H9 (cell line): ENCODE data around the gene CAV2. TPM values are rescaled to one million over a fixed set of nuclear protein-coding genes. Genes with fewer than 3 reads are reported as not detected.

ENCODE experiments used
- DNase-seq: peaks from one replicate; pipeline ENCODE4 v3.0.0-alpha.2; 2017
- H2AFZ ChIP-seq: one replicate; pipeline ENCODE4 v1.6.1; 2013; ENCODE audit warnings: mild to moderate bottlenecking, low read length, control low read depth, moderate library complexity
- H2AK5ac ChIP-seq: 2 replicates; pipeline ENCODE4 v1.6.1; 2013; ENCODE audit warnings: low read length, control low read depth, mixed read lengths; ENCODE audit not compliant: insufficient read length
- H2BK120ac ChIP-seq: one replicate; pipeline ENCODE4 v1.6.1; 2013; ENCODE audit warnings: low read depth, mild to moderate bottlenecking, low read length, control low read depth, inconsistent platforms; ENCODE audit not compliant: poor library complexity, severe bottlenecking
- H2BK12ac ChIP-seq: 2 replicates; pipeline ENCODE4 v1.6.1; 2013; ENCODE audit warnings: low read length, control low read depth, mixed read lengths, low read depth; ENCODE audit not compliant: insufficient read length
- H2BK15ac ChIP-seq: 2 replicates; pipeline ENCODE4 v1.6.1; 2013; ENCODE audit warnings: low read depth, low read length, control low read depth
- H2BK20ac ChIP-seq: one replicate; pipeline ENCODE4 v1.6.1; 2013; ENCODE audit warnings: low read depth, mild to moderate bottlenecking, low read length, control low read depth, inconsistent platforms; ENCODE audit not compliant: poor library complexity, severe bottlenecking
- H2BK5ac ChIP-seq: 2 replicates; pipeline ENCODE4 v1.6.1; 2013; ENCODE audit warnings: low read length, control low read depth, mixed read lengths; ENCODE audit not compliant: insufficient read length
- H3K14ac ChIP-seq: 2 replicates; pipeline ENCODE4 v1.6.1; 2013; ENCODE audit warnings: low read length, control low read depth; ENCODE audit not compliant: insufficient read depth
- H3K18ac ChIP-seq: 2 replicates; pipeline ENCODE4 v1.6.1; 2013; ENCODE audit warnings: low read depth, mild to moderate bottlenecking, mixed read lengths, low read length, control low read depth; ENCODE audit not compliant: insufficient read length
- H3K23ac ChIP-seq: 2 replicates; pipeline ENCODE4 v1.6.1; 2013; ENCODE audit warnings: low read length, control low read depth, mixed read lengths, low read depth; ENCODE audit not compliant: insufficient read length
- H3K23me2 ChIP-seq: 2 replicates; pipeline ENCODE4 v1.6.1; 2013; ENCODE audit warnings: low read depth, mild to moderate bottlenecking, mixed read lengths, low read length, control low read depth; ENCODE audit not compliant: insufficient read length, poor library complexity, severe bottlenecking
- H3K27ac ChIP-seq: 2 replicates; pipeline ENCODE4 v1.5.1; 2013; ENCODE audit warnings: low read length, control low read depth, mixed read lengths, low read depth; ENCODE audit not compliant: insufficient read length
- H3K27me3 ChIP-seq: 2 replicates; pipeline ENCODE4 v1.6.1; 2013; ENCODE audit warnings: low read length, control low read depth, inconsistent platforms; ENCODE audit not compliant: insufficient read depth
- H3K4ac ChIP-seq: 2 replicates; pipeline ENCODE4 v1.6.1; 2013; ENCODE audit warnings: low read depth, mild to moderate bottlenecking, control low read depth, inconsistent platforms, low read length, moderate library complexity
- H3K4me1 ChIP-seq: 2 replicates; pipeline ENCODE4 v1.6.1; 2013; ENCODE audit warnings: low read length, control low read depth, inconsistent platforms; ENCODE audit not compliant: insufficient read depth
- H3K4me2 ChIP-seq: 2 replicates; pipeline ENCODE4 v1.6.1; 2013; ENCODE audit warnings: low read length, control low read depth, mixed read lengths; ENCODE audit not compliant: insufficient read length, insufficient read depth
- H3K56ac ChIP-seq: 2 replicates; pipeline ENCODE4 v1.6.1; 2013; ENCODE audit warnings: low read depth, mild to moderate bottlenecking, mixed read lengths, low read length, control low read depth; ENCODE audit not compliant: insufficient read length
- H3K79me1 ChIP-seq: 2 replicates; pipeline ENCODE4 v1.6.1; 2013; ENCODE audit warnings: low read depth, mild to moderate bottlenecking, moderate library complexity, low read length, control low read depth, inconsistent platforms; ENCODE audit not compliant: insufficient read depth, poor library complexity, severe bottlenecking
- H3K79me2 ChIP-seq: 2 replicates; pipeline ENCODE4 v1.6.1; 2013; ENCODE audit warnings: low read length, control low read depth, inconsistent platforms; ENCODE audit not compliant: insufficient read depth
- H3K9ac ChIP-seq: 2 replicates; pipeline ENCODE4 v1.6.1; 2013; ENCODE audit warnings: low read length, control low read depth, mixed read lengths; ENCODE audit not compliant: insufficient read length; ENCODE audit errors: extremely low read depth
- H3K9me3 ChIP-seq: one replicate; pipeline ENCODE4 v1.6.1; 2013; ENCODE audit warnings: low read depth, low read length, inconsistent platforms; ENCODE audit not compliant: control insufficient read depth
- H3T11ph ChIP-seq: one replicate; pipeline ENCODE4 v1.6.1; 2013; ENCODE audit warnings: mild to moderate bottlenecking, low read length, control low read depth, inconsistent platforms
- H4K20me1 ChIP-seq: one replicate; pipeline ENCODE4 v1.6.1; 2013; ENCODE audit not compliant: control insufficient read depth, insufficient read length, insufficient read depth
- H4K5ac ChIP-seq: 2 replicates; pipeline ENCODE4 v1.6.1; 2013; ENCODE audit warnings: low read depth, mild to moderate bottlenecking, mixed read lengths, low read length, control low read depth; ENCODE audit not compliant: insufficient read length
- H4K8ac ChIP-seq: replicated peaks from 2 replicates; pipeline ENCODE4 v1.6.1; 2013; ENCODE audit warnings: low read length, control low read depth, mixed read lengths, low read depth; ENCODE audit not compliant: insufficient read length
- H4K91ac ChIP-seq: 2 replicates; pipeline ENCODE4 v1.6.1; 2013; ENCODE audit warnings: low read depth, mild to moderate bottlenecking, moderate library complexity, mixed read lengths, low read length, control low read depth; ENCODE audit not compliant: insufficient read length
- H3K27ac Mint-ChIP-seq, 3 experiments: 2 replicates in 2 of 3; 3 replicates in 1 of 3; pipeline ENCODE4 v1.8.0; 2020 to 2021; ENCODE audit warnings: mixed read lengths in 3 of 3, mild to moderate bottlenecking in 1 of 3, moderate library complexity in 1 of 3
- H3K27me3 Mint-ChIP-seq: 2 replicates; pipeline ENCODE4 v1.8.0; 2021; ENCODE audit warnings: low read depth, mild to moderate bottlenecking, moderate library complexity, mixed read lengths
- H3K36me3 Mint-ChIP-seq, 3 experiments: 2 replicates in 2 of 3; 3 replicates in 1 of 3; pipeline ENCODE4 v1.8.0; 2020 to 2021; ENCODE audit warnings: low read depth in 3 of 3, mixed read lengths in 3 of 3; ENCODE audit not compliant: insufficient read depth in 1 of 3
- H3K4me1 Mint-ChIP-seq, 2 experiments: 2 replicates each; pipeline ENCODE4 v1.8.0; 2020; ENCODE audit warnings: mixed read lengths in 2 of 2
- H3K4me3 Mint-ChIP-seq, 2 experiments: 2 replicates in 1 of 2; 3 replicates in 1 of 2; pipeline ENCODE4 v1.8.0; 2020 to 2021; ENCODE audit warnings: mild to moderate bottlenecking in 2 of 2, mixed read lengths in 2 of 2, moderate library complexity in 1 of 2
- H3K9me3 Mint-ChIP-seq, 2 experiments: 2 replicates in 1 of 2; 3 replicates in 1 of 2; pipeline ENCODE4 v1.8.0; 2020; ENCODE audit warnings: mild to moderate bottlenecking in 2 of 2, mixed read lengths in 2 of 2, moderate library complexity in 1 of 2
- CTCF ChIP-seq: fragments of 200-600 bp; sonication (generic); conservative IDR thresholded peaks from 3 replicates; pipeline ENCODE4 v1.8.0; 2021; ENCODE audit warnings: antibody characterized with exemption, mild to moderate bottlenecking
- WGBS: extraction: QIAGEN DNeasy Blood & Tissue Kit; methylation state at CpG from one replicate; pipeline ENCODE4 v1.1.7; 2013; ENCODE audit warnings: missing lambda C conversion rate, low lambda C conversion rate, mixed read lengths; ENCODE audit not compliant: insufficient read length; ENCODE audit errors: extremely low coverage; 5-methylcytosine and 5-hydroxymethylcytosine counted together
- total RNA-seq: library from RNA; stranded (reverse); gene quantifications from 2 replicates; pipeline ENCODE4 v1.2.1, GENCODE V29; 2021

CAV2 gene
- total RNA-seq, 1 experiment from 2014 or later: 3.7 TPM

GRCh38 chr7:116509982-116510579 is 10.5 kb downstream of the CAV2 start:
- Histone ChIP-seq H4K91ac (no peak overlapping the region), H3K79me1 (no peaks in the 10 kb centered on the region), H3K9ac (no peak overlapping the region), H3K79me2 (no peaks in the 10 kb centered on the region), H3K27ac (no peak overlapping the region), H3K23ac (no peak overlapping the region), H3K4ac (no peak overlapping the region), H3K23me2 (no peaks in the 10 kb centered on the region), H3K56ac (no peak overlapping the region), H3K4me2 (no peak overlapping the region), H2AFZ (no peak overlapping the region), H3K18ac (no peak overlapping the region), H2BK5ac (no peak overlapping the region), H3K9me3 (no peaks in the 10 kb centered on the region), H3K14ac (no peak overlapping the region), H4K8ac (no peak overlapping the region), H4K20me1 (no peaks in the 10 kb centered on the region), H2BK20ac (no peak overlapping the region), H3K4me1 (no peaks in the 10 kb centered on the region; the same call in 1 of the 2 replicates), H3K27me3 (no peaks in the 10 kb centered on the region), H2BK15ac (no peak overlapping the region), H2AK5ac (no peak overlapping the region), H4K5ac (no peak overlapping the region), H3T11ph (no peak overlapping the region), H2BK12ac (no peak overlapping the region), H2BK120ac (no peak overlapping the region)
- no peak overlapping the region for H3K27ac Mint-ChIP-seq
- no peak for TF ChIP-seq CTCF
- H3K4me1 Mint-ChIP-seq: peaks cover 5 to 11% of the 10 kb centered on the region in 2 experiments
- H3K36me3 Mint-ChIP-seq: no peaks in the 10 kb centered on the region
- no peaks in the 10 kb centered on the region for H3K9me3 Mint-ChIP-seq
- DNase-seq: no peak
- WGBS: no CpG with 5 or more reads among the region's 7 CpGs
- H3K27me3 Mint-ChIP-seq: no peaks in the 10 kb centered on the region; the same call in 1 of the 2 replicates
- no peak overlapping the region for H3K4me3 Mint-ChIP-seq
